Eye (tissue), 1 donor: Measurements from ENCODE around the gene ACTN4.
A peak's percentile ranks its signal among the peaks of the same experiment; 100 is the strongest.

Source experiments
- DNase-seq: peaks from one replicate; pipeline ENCODE4 v3.0.0-alpha.2; 2015

The ACTN4 gene

DNA sequence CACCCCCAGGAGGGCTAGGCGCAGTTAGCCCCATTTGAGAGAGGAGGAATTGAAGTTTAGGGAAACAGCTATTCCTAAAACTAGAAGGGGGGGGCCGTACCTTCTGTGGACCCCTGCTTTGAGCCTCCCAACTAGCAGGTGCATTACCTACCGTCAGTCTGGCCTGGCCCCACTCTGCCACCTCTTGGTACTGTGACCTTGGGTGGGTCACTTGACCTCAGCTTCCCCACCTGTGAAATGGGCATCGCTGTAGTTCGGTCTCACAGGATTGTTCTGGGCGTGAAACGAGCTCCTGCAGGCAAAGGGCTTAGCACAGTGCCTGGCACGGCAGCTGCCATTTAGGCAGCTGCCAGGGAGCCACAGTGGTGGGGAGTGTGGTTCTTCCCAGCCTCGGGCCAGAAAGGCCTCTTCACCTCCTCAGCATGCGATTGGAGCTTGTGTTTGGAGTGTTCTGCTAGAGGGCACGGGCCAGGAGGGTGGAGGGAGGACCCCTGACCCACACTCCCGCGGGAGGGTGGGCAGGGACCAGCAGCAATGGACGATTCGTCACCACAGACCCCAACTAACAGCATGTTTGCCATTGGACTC lies 64.8 kb downstream of the ACTN4 start:
- DNase-seq, result no peak

- DNase-seq, result no peak
Observed at GRCh38 chr19:38713227-38713649, 65.8 kb downstream of the ACTN4 start.

GRCh38 chr19:38713865-38714264 lies 66.4 kb downstream of the ACTN4 start:
- DNase-seq, result no peak

GRCh38 chr19:38714354-38714778 lies 66.9 kb downstream of the ACTN4 start:
- no peak for DNase-seq

DNA sequence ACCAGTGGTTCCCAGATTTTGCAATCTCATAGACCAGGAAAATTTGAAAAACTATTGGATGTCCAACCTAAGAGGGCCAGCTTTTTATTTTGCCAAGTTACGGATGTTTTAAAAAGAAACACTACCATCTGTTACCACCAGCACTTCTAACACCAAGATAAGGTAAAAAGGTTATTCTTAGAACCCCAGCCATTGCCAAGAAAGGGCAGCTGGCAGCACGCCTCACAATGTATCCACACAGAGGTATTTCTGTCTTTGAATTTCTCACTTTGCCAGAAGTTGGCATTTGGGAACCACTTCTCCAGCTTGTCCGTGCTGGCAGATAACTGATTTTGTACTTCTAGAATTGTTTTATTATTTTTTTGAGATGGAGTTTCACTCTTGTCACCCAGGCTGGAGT lies 68.1 kb downstream of the ACTN4 start:
- DNase-seq, result no peak

GRCh38 chr19:38717051-38717450 lies 69.6 kb downstream of the ACTN4 start:
- DNase-seq, result no peak

GRCh38 chr19:38717855-38718254 lies 70.4 kb downstream of the ACTN4 start:
- DNase-seq, result no peak

DNA sequence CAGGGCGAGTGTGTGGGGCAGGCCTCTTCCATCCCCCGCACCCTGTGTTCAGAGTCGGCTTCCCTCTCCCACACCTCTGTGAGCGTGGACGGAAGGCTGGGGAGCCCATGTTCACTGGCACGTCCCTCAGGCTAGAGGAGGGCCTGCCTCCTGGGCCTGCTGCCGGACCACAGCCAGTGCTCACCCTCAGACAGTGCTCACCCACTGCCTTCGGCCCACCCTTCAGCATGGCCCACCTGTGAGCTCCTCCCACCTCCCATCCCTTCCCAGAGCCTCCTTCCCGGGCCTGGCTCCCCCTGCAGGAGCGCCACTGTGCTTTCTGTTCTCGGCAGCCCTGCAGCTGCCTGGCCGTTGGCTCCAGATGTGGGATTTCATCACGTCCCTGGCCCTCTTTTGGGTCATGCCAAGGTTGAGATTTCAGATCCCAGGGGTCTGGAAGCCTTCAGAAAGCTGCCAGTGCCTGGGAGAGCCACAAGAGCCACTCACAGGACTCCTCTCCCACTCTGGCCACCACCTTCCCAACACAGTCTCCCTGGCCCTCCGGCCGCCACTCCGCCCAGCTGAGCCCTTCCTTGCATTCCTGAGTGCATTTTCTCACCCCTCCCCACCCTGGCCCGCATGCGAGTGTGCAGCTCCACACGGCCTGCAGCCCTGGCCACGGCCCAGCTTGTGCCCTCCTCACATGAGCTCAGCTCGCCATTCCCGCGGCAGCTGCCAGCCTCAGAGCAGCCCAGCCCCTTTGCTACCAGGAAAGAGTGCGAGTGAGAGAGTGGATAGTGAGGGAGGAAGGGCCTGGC lies 71.5 kb downstream of the ACTN4 start:
- no peak for DNase-seq

DNA sequence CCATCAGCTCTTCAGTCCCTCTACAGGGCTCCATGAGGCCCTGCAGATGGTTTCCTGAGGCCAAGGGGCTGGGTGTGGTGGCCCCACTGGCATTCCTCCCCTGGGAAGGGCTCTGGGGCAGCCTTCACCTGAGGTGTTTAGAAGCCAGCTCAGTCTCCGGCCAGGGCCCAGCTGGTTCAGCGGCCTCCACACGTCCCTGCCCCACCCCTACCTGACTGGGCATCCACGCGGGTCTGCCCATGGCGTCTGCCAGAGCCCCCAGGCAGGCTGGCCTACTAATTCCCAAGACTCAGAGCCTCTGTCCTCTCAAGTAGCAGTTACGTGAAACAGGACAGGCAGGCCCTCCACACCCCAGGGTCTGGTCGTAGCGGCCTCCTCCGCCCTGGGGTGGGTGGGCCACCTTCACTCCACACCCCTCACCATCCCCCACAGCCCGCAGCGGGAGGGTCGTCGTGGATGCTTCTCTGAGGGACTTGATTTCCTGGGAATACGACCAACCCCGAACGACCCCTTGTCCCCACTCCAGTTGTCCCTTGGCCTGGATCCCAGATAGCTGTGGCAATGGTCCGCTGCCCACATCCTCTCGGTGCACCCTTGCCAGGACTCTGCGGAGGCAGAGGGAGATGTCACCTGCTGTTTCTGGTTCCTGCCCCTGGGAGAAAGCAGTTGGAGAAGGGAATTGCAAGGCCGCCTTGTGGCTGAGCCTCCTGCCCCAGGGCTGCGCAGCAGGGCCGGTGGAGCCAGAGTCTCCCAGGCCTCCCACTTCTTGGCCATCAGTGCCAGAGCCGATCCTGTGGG lies 72.5 kb downstream of the ACTN4 start:
- no peak for DNase-seq

DNA sequence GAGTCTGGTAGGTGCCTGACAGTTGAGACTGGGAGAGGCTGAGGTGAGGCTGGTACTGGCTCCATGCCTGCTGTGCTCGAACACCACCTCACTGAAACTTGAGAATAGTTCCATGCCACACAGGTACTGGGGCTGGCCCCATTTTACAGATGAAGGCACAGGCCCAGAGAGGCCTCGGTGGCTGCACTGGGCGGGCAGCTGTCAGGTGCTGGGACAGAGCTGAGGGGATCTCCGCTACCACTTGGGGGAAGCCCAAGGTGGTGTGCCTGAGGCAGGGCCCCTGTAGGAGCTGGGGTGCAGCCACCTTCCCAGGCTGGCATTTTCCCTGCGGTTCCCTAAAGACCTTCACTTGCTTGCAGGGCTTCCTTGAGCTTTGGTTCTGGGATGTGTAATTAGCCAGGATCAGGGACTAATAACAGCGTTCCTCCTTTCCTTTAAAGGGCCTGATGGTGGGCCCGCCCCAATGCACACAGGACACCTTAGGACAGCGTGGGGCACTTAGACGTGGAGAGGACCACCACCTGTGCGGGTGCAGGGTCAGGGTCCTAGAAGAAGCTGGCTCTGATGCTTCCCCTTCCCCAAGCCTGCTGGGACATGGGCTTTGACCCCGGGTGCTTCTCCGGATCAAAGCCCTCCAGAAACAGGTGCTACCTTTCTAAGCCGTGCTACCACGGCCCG lies 73.2 kb downstream of the ACTN4 start:
- no peak for DNase-seq

GRCh38 chr19:38721496-38721895 lies 74.0 kb downstream of the ACTN4 start:
- DNase-seq, result no peak

DNA sequence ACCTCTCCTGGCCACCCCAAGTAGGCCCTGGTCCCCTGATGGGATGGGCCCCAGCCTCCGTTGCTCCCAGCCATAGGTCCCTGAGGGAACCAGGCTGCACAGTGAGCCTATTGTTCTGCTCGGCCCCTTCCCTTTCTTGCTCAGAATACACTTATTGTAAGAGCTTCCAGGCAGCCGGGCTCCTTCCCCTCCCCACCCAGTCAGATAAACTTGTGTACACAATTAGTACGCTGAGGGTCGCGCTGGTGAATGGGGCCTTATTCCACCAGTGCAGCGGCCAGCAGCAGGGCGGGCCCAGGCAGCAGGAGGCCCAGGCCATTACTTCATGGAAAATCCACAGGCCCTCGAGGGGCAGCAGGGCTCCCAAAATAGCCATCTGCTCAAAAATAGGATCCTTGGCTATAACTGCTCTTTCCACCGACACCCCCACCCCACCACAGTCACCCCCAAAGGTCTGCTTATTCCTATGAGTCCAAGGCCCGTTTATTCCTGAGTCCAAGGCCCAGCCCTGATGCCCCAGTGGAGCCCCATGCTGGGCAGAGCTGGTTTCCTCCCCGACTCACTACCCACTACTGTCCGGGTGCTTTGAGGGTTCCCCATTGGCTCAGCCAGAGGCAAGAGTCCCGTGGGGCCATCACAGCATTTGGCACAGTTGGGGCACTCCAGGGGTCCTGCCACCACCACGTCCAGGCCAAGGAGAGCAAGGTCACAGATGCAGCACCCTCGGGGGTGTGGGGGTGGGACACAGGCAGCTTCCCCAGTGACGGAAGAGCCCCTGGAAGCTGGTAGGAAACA lies 74.7 kb downstream of the ACTN4 start:
- DNase-seq, result peak; percentile 78

- DNase-seq, result no peak
Observed at GRCh38 chr19:38722947-38723605, 75.6 kb downstream of the ACTN4 start.

- no peak for DNase-seq
Observed at GRCh38 chr19:38723606-38723965, 76.1 kb downstream of the ACTN4 start.

- no peak for DNase-seq
Observed at GRCh38 chr19:38723990-38724854, 76.8 kb downstream of the ACTN4 start.

- no peak for DNase-seq
Observed at GRCh38 chr19:38725469-38726283, 78.2 kb downstream of the ACTN4 start.

GRCh38 chr19:38726284-38726673 lies 78.8 kb downstream of the ACTN4 start:
- no peak for DNase-seq

- DNase-seq, result no peak
Observed at GRCh38 chr19:38726761-38727301, 79.4 kb downstream of the ACTN4 start.

GRCh38 chr19:38727306-38727867 lies 79.9 kb downstream of the ACTN4 start:
- DNase-seq, result no peak
